Fibroblast of lung (primary cell): ENCODE data around the gene PIM2. TPM values are rescaled to one million over a fixed set of nuclear protein-coding genes. Genes with fewer than 3 reads are reported as not detected.

ENCODE experiments used
- DNase-seq, 2 donors: peaks; one replicate each; pipeline versions ENCODE4 v3.0.0 to v3.0.0-alpha.2; 2010; ENCODE audit warnings: low read depth in 2 of 2
- H2AFZ ChIP-seq: 2 replicates; pipeline ENCODE4 v1.5.1; 2012; ENCODE audit warnings: low read length, control low read depth, inconsistent platforms
- H3K27ac ChIP-seq: 2 replicates; pipeline ENCODE4 v1.5.1; 2011; ENCODE audit warnings: low read length, control low read depth; ENCODE audit not compliant: insufficient read depth
- H3K27me3 ChIP-seq: 2 replicates; pipeline ENCODE4 v1.5.1; 2011; ENCODE audit warnings: mild to moderate bottlenecking, low read length; ENCODE audit not compliant: control insufficient read depth, insufficient read depth
- H3K36me3 ChIP-seq: 2 replicates; pipeline ENCODE4 v1.5.1; 2011; ENCODE audit warnings: low read length; ENCODE audit not compliant: control insufficient read depth, insufficient read depth
- H3K4me1 ChIP-seq: 2 replicates; pipeline ENCODE4 v1.5.1; 2011; ENCODE audit warnings: low read length; ENCODE audit not compliant: control insufficient read depth, insufficient read depth; ENCODE audit errors: extremely low read depth
- H3K4me2 ChIP-seq: 2 replicates; pipeline ENCODE4 v1.5.1; 2011; ENCODE audit warnings: low read length, control low read depth; ENCODE audit not compliant: insufficient read depth; ENCODE audit errors: extremely low read depth
- H3K4me3 ChIP-seq, 4 experiments: fragments of 200-600 bp in 1 of 4; sonication (generic) in 1 of 4; replicated peaks in 1 of 4; 2 replicates each; pipeline ENCODE4 v1.5.1; 2011 to 2016; ENCODE audit warnings: low read length in 4 of 4, low read depth in 3 of 4, mild to moderate bottlenecking in 3 of 4, control low read depth in 2 of 4, inconsistent platforms in 1 of 4, mixed read lengths in 1 of 4; ENCODE audit not compliant: insufficient read depth in 1 of 4; ENCODE audit errors: control extremely low read depth in 1 of 4
- H3K79me2 ChIP-seq: 2 replicates; pipeline ENCODE4 v1.5.1; 2012; ENCODE audit warnings: mild to moderate bottlenecking, low read length, inconsistent platforms; ENCODE audit not compliant: control insufficient read depth, insufficient read depth
- H3K9ac ChIP-seq: 2 replicates; pipeline ENCODE4 v1.5.1; 2011; ENCODE audit warnings: mild to moderate bottlenecking, low read length, control low read depth; ENCODE audit not compliant: insufficient read depth
- H3K9me3 ChIP-seq: 2 replicates; pipeline ENCODE4 v1.5.1; 2012; ENCODE audit warnings: low read depth, low read length; ENCODE audit not compliant: control insufficient read depth, insufficient read depth
- H4K20me1 ChIP-seq: 2 replicates; pipeline ENCODE4 v1.5.1; 2011; ENCODE audit warnings: low read length; ENCODE audit not compliant: control insufficient read depth, insufficient read depth; ENCODE audit errors: extremely low read depth
- CTCF ChIP-seq, 2 donors: IDR thresholded peaks in 1 of 2; conservative IDR thresholded peaks in 1 of 2; 1 replicate in 1 of 2; 2 replicates in 1 of 2; pipeline ENCODE4 v1.5.1; 2011 to 2012; ENCODE audit warnings: low read length in 2 of 2, control low read depth in 1 of 2, inconsistent platforms in 1 of 2, low read depth in 1 of 2, mild to moderate bottlenecking in 1 of 2
- EZH2 ChIP-seq: IDR thresholded peaks from 2 replicates; pipeline ENCODE4 v1.5.1; 2012; ENCODE audit warnings: low read length, control low read depth, mild to moderate bottlenecking; ENCODE audit errors: missing control alignments
- polyA plus RNA-seq, 2 donors: library from polyadenylated mRNA; depleted of rRNA in 1 of 2; stranded (reverse) in 1 of 2; unstranded in 1 of 2; fragments of >200 nt; gene quantifications; 2 replicates each; pipeline ENCODE4 v1.2.1, GENCODE V29; 2011 to 2012; ENCODE audit warnings: missing spikeins in 1 of 2
- total RNA-seq: library from RNA; depleted of rRNA; stranded (reverse); fragments of >200 nt; gene quantifications from 2 replicates; pipeline ENCODE4 v1.2.1, GENCODE V29; 2014

PIM2 gene
- total and polyA plus RNA-seq, 2 donors (not counting 1 experiment from before 2014, with no cell fraction given) = 3.1 to 3.7 TPM

DNA sequence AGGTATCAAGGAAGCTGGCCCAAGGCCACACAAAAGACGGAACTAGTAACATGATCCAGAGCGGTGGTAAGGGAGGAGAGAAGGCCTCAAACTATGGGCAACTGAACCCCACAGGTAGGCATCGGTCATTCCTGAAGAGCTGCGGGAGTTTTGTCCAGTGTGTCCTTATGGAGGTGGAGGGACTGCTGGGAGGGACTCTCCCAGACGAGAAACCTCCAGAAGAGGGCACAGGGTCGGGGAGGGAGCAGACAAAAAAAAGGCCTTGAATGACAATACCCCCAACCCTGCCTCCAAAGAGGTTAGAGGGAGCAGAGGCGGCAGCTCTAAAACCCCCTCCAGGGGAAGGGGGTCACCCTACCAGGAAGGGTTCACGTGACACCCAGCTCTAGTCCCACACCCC is 14.6 kb downstream of the PIM2 start:
- no peak for TF ChIP-seq CTCF (conservative IDR thresholded peaks at IDR 0.05 in 1 of 2, IDR thresholded peaks at IDR 0.05 in 1 of 2; ENCODE audit: low read depth in 1 of 2, low read length in 2 of 2)
- no peak for TF ChIP-seq EZH2
- no peak overlapping the region for H3K9ac ChIP-seq
- no peaks in the 10 kb centered on the region for H3K9me3 ChIP-seq
- H4K20me1 ChIP-seq = no peaks in the 10 kb centered on the region
- no peaks in the 10 kb centered on the region for H3K27me3 ChIP-seq
- no peak overlapping the region for H3K27ac ChIP-seq
- DNase-seq = no peak
- no peak overlapping the region for H2AFZ ChIP-seq
- H3K4me3 ChIP-seq = no peak overlapping the region
- H3K36me3 ChIP-seq = peaks cover 10% of the 10 kb centered on the region
- H3K79me2 ChIP-seq = peaks cover 6% of the 10 kb centered on the region
- no peaks in the 10 kb centered on the region for H3K4me1 ChIP-seq
- no peak overlapping the region for H3K4me2 ChIP-seq

- H3K4me3 ChIP-seq = no peak overlapping the region
- no peak overlapping the region for H2AFZ ChIP-seq
- no peak overlapping the region for H3K9ac ChIP-seq
- no peaks in the 10 kb centered on the region for H4K20me1 ChIP-seq
- peaks cover 8% of the 10 kb centered on the region for H3K79me2 ChIP-seq
- no peaks in the 10 kb centered on the region for H3K27me3 ChIP-seq
- DNase-seq = no peak
- no peak overlapping the region for H3K4me2 ChIP-seq
- H3K36me3 ChIP-seq = peaks cover 11% of the 10 kb centered on the region
- TF ChIP-seq CTCF (conservative IDR thresholded peaks at IDR 0.05 in 1 of 2, IDR thresholded peaks at IDR 0.05 in 1 of 2; ENCODE audit: low read depth in 1 of 2, low read length in 2 of 2) (no peak), EZH2 (no peak)
- H3K9me3 ChIP-seq = no peaks in the 10 kb centered on the region
- H3K4me1 ChIP-seq = no peaks in the 10 kb centered on the region
- no peak overlapping the region for H3K27ac ChIP-seq
Observed at GRCh38 chrX:48903290-48903689, 15.5 kb downstream of the PIM2 start.

DNA sequence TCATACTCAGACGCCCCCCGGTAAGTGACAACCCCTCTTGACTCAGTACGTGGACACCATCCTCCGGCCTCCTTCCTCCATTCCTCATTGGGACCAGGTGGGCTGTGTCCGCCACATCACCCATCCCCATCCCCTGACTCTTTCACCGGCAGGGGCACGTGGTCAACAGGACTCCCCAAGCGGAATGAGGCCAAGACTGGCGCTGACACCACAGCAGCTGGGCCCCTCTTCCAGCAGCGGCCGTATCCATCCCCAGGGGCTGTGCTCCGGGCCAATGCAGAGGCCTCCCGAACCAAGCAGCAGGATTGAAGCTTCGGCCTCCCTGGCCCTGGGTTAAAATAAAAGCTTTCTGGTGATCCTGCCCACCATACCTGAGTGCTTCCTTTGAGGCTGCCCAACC is 16.0 kb downstream of the PIM2 start:
- Histone ChIP-seq H2AFZ (no peak overlapping the region), H3K4me1 (no peaks in the 10 kb centered on the region), H4K20me1 (no peaks in the 10 kb centered on the region), H3K27ac (no peak overlapping the region), H3K9me3 (no peaks in the 10 kb centered on the region), H3K9ac (no peak overlapping the region), H3K79me2 (peaks cover 8% of the 10 kb centered on the region), H3K4me3 (no peak overlapping the region), H3K4me2 (no peak overlapping the region), H3K36me3 (peaks cover 11% of the 10 kb centered on the region), H3K27me3 (no peaks in the 10 kb centered on the region)
- no peak for DNase-seq
- no peak for TF ChIP-seq EZH2
- no peak for TF ChIP-seq CTCF (conservative IDR thresholded peaks at IDR 0.05 in 1 of 2, IDR thresholded peaks at IDR 0.05 in 1 of 2; ENCODE audit: low read depth in 1 of 2, low read length in 2 of 2)
